ENCODE data around the gene FNDC3B. TPM values are rescaled to one million over a fixed set of nuclear protein-coding genes. Genes with fewer than 3 reads are reported as not detected.

FNDC3B gene
- total and polyA plus RNA-seq, 2 of the 8 experiments (the other 6 are each of a cell fraction or from before 2014, with no cell fraction given), result 14.1 to 44.4 TPM

- H4K20me1 ChIP-seq (replicated peaks in 1 of 2; ENCODE audit: control insufficient read depth in 1 of 2, insufficient read depth in 2 of 2, low read length in 2 of 2), result no peaks in the 10 kb centered on the region
- no peaks in the 10 kb centered on the region for H3K36me3 ChIP-seq (ENCODE audit: control insufficient read depth in 2 of 4, insufficient read depth in 4 of 4, low read length in 3 of 4)
- H3K4me1 ChIP-seq (replicated peaks in 1 of 4; ENCODE audit: control insufficient read depth in 3 of 4, insufficient read depth in 4 of 4, low read length in 3 of 4), result peaks cover 0 to 6% (median 5%) of the 10 kb centered on the region in 4 experiments; a peak in 3 of 7 replicates
- FAIRE-seq (no peak), DNase-seq (ENCODE audit: low read depth in 1 of 2, low spot score in 2 of 2) (no peak)
- peaks cover 0 to 2% of the 10 kb centered on the region in 2 experiments; a peak in 1 of 4 replicates for H3K9me3 ChIP-seq (ENCODE audit: insufficient read depth in 2 of 2, low read depth in 1 of 2, low read length in 1 of 2)
- no peak overlapping the region for H4K8ac ChIP-seq (ENCODE audit: extremely low read depth, insufficient read depth, low read length)
- H2AFZ ChIP-seq (ENCODE audit: low read length), result no peak overlapping the region
- no peak overlapping the region for H2AK5ac ChIP-seq (ENCODE audit: low read depth, low read length)
- no peak overlapping the region for H3K14ac ChIP-seq (ENCODE audit: insufficient read length)
- H3K18ac ChIP-seq (ENCODE audit: extremely low read depth, low read length), result no peak overlapping the region
- H3K27ac ChIP-seq (ENCODE audit: low read depth, low read length), result no peak overlapping the region
- H3K9ac ChIP-seq (replicated peaks in 1 of 4; ENCODE audit: extremely low read depth in 1 of 4, low read depth in 3 of 4, low read length in 3 of 4), result no peak overlapping the region
- TF ChIP-seq BCL11A (IDR thresholded peaks at IDR 0.05; ENCODE audit: low read depth in 2 of 2, low read length in 2 of 2) (no peak), ATF3 (IDR thresholded peaks at IDR 0.05; ENCODE audit: insufficient read depth, low read depth, low read length) (no peak), CBX8 (IDR thresholded peaks at IDR 0.05; ENCODE audit: borderline replicate concordance, low read depth, low read length) (no peak), BACH1 (IDR thresholded peaks at IDR 0.05; ENCODE audit: low read length) (no peak), RXRA (IDR thresholded peaks at IDR 0.05; ENCODE audit: insufficient read depth, low read depth, low read length) (no peak), CEBPB (IDR thresholded peaks at IDR 0.05; ENCODE audit: low read depth, low read length) (no peak), POLR2A (IDR thresholded peaks at IDR 0.05; ENCODE audit: control extremely low read depth in 1 of 2, low read depth in 2 of 2, low read length in 2 of 2) (no peak)
- no peak overlapping the region for H3K4ac ChIP-seq (replicated peaks; ENCODE audit: insufficient read length, low read depth, low read length)
- no peak overlapping the region for H4K5ac ChIP-seq (ENCODE audit: insufficient read length, low read depth, low read length)
- H3K4me3 ChIP-seq (ENCODE audit: extremely low read depth in 1 of 4, insufficient read depth in 2 of 4, low read depth in 3 of 4, low read length in 4 of 4), result no peak overlapping the region
- no peaks in the 10 kb centered on the region for H3K27me3 ChIP-seq (replicated peaks in 1 of 4; ENCODE audit: control insufficient read depth in 3 of 4, extremely low read depth in 1 of 4, insufficient read depth in 3 of 4, low read length in 3 of 4)
- no peak overlapping the region for H2BK120ac ChIP-seq (replicated peaks; ENCODE audit: low read depth, low read length)
- no peak overlapping the region for H2BK20ac ChIP-seq (ENCODE audit: low read length)
- no peak overlapping the region for H3K4me2 ChIP-seq (ENCODE audit: insufficient read depth in 1 of 2, low read depth in 2 of 2, low read length in 2 of 2)
- no peak overlapping the region for H2BK15ac ChIP-seq (ENCODE audit: low read length)
- no peak overlapping the region for H4K91ac ChIP-seq (replicated peaks; ENCODE audit: insufficient read length, low read length)
- H2BK12ac ChIP-seq (ENCODE audit: low read depth, low read length), result no peak overlapping the region
- no peak overlapping the region for H3K23ac ChIP-seq (ENCODE audit: insufficient read length)
- H3K79me2 ChIP-seq (ENCODE audit: control insufficient read depth in 1 of 2, insufficient read depth in 2 of 2, low read length in 2 of 2), result no peaks in the 10 kb centered on the region
- H3K23me2 ChIP-seq (ENCODE audit: low read depth, low read length), result no peaks in the 10 kb centered on the region; the same call in 1 of the 2 replicates
- ChIA-PET POLR2A (ENCODE audit: partially characterized antibody) (interaction anchor here (1.0 kb wide), 1 partner anchor 14 kb away, joined by 3 read pairs; no protein-coding TSS in a partner anchor), CTCF (ENCODE audit: partially characterized antibody) (interaction anchor here (0.6 to 0.8 kb wide), 4 partner anchors 85 to 585 kb away, joined by 3 to 5 read pairs (median 3); no protein-coding TSS in a partner anchor)
- H3K56ac ChIP-seq (replicated peaks; ENCODE audit: insufficient read length, low read depth, low read length), result no peak overlapping the region
- H2BK5ac ChIP-seq (ENCODE audit: low read depth, low read length), result no peak overlapping the region
- no peaks in the 10 kb centered on the region for H3K79me1 ChIP-seq (ENCODE audit: low read depth, low read length)
Observed at GRCh38 chr3:172007065-172007370, 32.4 kb upstream of the FNDC3B start.
